ENCODE results near the gene TUBA8.
"Not testable (repeated sequence)": the region's sequence is repeated elsewhere in the genome, so short reads cannot be mapped to it uniquely, and the experiment has no call there.

The TUBA8 gene

GRCh38 chr22:18110194-18110953 lies at the start of gene TUBA8:
TSS of gene TUBA8 (plus strand) at chr22:18110809. CDS start at chr22:18110866, 57 bp downstream.
- Mint-ChIP-seq H3K4me3 (peak within 1 kb of the TSS; percentile 59), H3K4me1 (ENCODE audit: low read depth) (peaks cover 60% of the 10 kb centered on the region), H3K9me3 (peaks cover 16% of the 10 kb centered on the region), H3K27ac (peak within 1 kb of the TSS; percentile 10), H3K27me3 (peaks cover 44% of the 10 kb centered on the region), H3K36me3 (ENCODE audit: low read depth) (peaks cover 16% of the 10 kb centered on the region)

DNA sequence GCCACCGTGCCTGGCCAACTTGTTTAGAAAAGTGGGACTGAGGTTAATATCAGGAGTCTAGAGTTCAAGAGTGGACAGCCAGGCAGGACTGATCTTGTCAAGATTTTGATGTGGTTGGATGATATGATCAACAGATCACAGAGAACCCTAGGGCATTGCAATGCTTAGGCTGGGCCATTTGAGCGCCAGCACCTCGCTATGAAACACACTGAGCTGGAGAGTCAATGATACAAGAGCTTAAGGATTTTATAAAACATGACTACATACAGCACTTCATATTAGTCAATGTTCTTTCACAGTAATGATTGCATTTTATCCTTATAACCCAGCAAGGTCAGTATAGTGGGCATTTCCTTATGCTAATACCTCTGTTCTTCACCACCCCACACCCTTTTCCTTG lies 48.2 kb upstream of the TUBA8 start:
- no peak overlapping the region for H3K4me3 Mint-ChIP-seq
- H3K27me3 Mint-ChIP-seq: peaks cover 24% of the 10 kb centered on the region
- no peak overlapping the region for H3K27ac Mint-ChIP-seq
- no peaks in the 10 kb centered on the region for H3K9me3 Mint-ChIP-seq
- H3K36me3 Mint-ChIP-seq (ENCODE audit: low read depth): no peaks in the 10 kb centered on the region
- H3K4me1 Mint-ChIP-seq (ENCODE audit: low read depth): peaks cover 29% of the 10 kb centered on the region

DNA sequence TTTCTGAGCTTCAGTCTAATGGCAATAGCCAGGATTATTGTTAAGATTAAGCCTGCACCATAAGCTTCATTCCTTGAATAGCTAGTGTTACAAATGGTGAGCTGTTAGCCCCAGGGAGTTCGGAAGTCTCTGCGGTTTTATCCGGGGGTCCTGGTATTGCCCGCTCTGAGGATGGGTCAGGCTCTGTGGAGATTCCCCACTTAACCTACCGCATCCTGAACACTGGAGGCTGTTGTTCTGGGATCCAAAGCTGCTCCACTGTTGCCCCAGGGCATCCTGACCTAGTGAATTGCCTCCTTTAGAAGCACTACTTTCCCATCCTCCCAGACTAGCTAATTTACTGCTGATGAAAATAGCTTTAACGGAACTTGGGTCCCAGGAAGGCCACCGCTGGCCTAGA lies 47.3 kb upstream of the TUBA8 start:
- Mint-ChIP-seq H3K27me3 (peaks cover 29% of the 10 kb centered on the region), H3K4me1 (ENCODE audit: low read depth) (peaks cover 29% of the 10 kb centered on the region), H3K9me3 (no peaks in the 10 kb centered on the region), H3K27ac (no peak overlapping the region), H3K4me3 (no peak overlapping the region), H3K36me3 (ENCODE audit: low read depth) (no peaks in the 10 kb centered on the region)

GRCh38 chr22:18063715-18064114 lies 46.9 kb upstream of the TUBA8 start:
- Mint-ChIP-seq H3K4me1 (ENCODE audit: low read depth) (peaks cover 27% of the 10 kb centered on the region), H3K27me3 (peaks cover 29% of the 10 kb centered on the region)
- not testable (repeated sequence) for H3K4me3 Mint-ChIP-seq; H3K27ac Mint-ChIP-seq; H3K36me3 Mint-ChIP-seq (ENCODE audit: low read depth); H3K9me3 Mint-ChIP-seq

DNA sequence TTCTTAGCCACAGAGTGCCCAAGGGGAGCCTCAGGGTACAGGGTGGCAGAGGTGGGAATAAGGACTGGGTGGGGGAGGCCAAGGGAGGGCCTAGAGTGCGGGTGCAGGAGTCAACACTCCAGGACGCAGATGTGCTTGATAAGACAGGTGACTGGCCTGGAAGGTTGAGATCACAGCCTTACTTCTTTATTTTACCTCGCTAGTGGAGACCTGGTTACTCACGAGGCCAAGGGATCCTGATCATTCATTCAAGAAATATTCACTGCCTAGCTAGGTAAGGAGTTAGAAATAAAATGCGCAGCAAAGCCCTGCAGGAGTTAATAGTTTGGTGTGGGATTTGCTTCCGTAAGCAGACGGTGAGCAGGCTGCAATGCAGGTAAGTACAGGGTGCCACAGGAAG lies 46.0 kb upstream of the TUBA8 start:
- H3K4me1 Mint-ChIP-seq (ENCODE audit: low read depth): peaks cover 21% of the 10 kb centered on the region
- no peak overlapping the region for H3K4me3 Mint-ChIP-seq
- no peaks in the 10 kb centered on the region for H3K9me3 Mint-ChIP-seq
- peaks cover 29% of the 10 kb centered on the region for H3K27me3 Mint-ChIP-seq
- no peaks in the 10 kb centered on the region for H3K36me3 Mint-ChIP-seq (ENCODE audit: low read depth)
- H3K27ac Mint-ChIP-seq: no peak overlapping the region

DNA sequence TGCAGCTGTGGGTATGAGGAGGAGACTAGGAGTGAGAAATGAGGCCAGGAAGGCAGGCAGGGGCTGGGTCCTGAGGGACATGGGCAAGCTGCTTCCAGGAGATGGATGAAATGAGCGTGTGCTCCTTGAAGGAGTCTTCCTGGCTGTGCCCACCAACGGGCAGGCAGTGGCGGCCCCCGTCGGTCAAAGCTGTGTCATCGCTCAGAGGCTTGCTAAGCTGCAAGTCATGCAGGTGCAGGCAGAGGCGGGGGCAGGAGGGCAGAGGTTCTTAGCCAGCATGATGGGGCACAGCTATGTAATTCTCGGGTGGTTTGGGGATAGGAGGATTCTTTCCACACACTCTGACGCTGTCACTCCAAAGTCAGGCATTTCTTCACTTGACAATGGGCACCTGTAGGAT lies 45.4 kb upstream of the TUBA8 start:
- Mint-ChIP-seq H3K4me1 (ENCODE audit: low read depth) (peaks cover 17% of the 10 kb centered on the region), H3K27me3 (peaks cover 29% of the 10 kb centered on the region), H3K9me3 (no peaks in the 10 kb centered on the region), H3K36me3 (ENCODE audit: low read depth) (no peaks in the 10 kb centered on the region), H3K4me3 (no peak overlapping the region), H3K27ac (no peak overlapping the region)

GRCh38 chr22:18066181-18066859 lies 44.3 kb upstream of the TUBA8 start:
- Mint-ChIP-seq H3K36me3 (ENCODE audit: low read depth) (no peaks in the 10 kb centered on the region), H3K4me3 (peak overlapping the region; percentile 2), H3K27ac (peak overlapping the region; percentile 22)

DNA sequence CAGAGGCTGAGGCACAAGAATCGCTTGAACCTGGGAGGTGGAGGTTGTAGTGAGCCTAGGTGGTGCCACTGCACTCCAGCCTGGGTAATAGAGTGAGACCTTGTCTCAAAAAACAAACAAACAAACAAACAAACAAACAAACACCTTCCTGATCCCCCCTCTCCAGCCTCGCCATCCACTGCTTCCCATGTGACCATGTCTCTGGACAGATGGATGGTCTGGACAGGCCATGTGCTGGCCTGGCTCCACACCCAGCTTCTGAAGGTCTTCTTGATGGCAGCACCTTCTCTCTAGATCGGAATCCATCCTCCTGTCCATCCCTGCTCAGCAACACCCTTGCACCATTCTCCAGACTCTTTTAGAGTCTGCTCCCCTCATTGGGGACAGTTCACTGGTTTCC lies 43.5 kb upstream of the TUBA8 start:
- H3K27me3 Mint-ChIP-seq: peaks cover 29% of the 10 kb centered on the region
- H3K4me1 Mint-ChIP-seq (ENCODE audit: low read depth): peaks cover 16% of the 10 kb centered on the region
- H3K36me3 Mint-ChIP-seq (ENCODE audit: low read depth): no peaks in the 10 kb centered on the region
- no peaks in the 10 kb centered on the region for H3K9me3 Mint-ChIP-seq
- H3K27ac Mint-ChIP-seq: peak overlapping the region; percentile 50
- no peak overlapping the region for H3K4me3 Mint-ChIP-seq

More at GRCh38 chr22:18066181-18066859, 44.3 kb upstream of the TUBA8 start:
- no peaks in the 10 kb centered on the region for H3K9me3 Mint-ChIP-seq
- peaks cover 29% of the 10 kb centered on the region for H3K27me3 Mint-ChIP-seq
- peaks cover 16% of the 10 kb centered on the region for H3K4me1 Mint-ChIP-seq (ENCODE audit: low read depth)

DNA sequence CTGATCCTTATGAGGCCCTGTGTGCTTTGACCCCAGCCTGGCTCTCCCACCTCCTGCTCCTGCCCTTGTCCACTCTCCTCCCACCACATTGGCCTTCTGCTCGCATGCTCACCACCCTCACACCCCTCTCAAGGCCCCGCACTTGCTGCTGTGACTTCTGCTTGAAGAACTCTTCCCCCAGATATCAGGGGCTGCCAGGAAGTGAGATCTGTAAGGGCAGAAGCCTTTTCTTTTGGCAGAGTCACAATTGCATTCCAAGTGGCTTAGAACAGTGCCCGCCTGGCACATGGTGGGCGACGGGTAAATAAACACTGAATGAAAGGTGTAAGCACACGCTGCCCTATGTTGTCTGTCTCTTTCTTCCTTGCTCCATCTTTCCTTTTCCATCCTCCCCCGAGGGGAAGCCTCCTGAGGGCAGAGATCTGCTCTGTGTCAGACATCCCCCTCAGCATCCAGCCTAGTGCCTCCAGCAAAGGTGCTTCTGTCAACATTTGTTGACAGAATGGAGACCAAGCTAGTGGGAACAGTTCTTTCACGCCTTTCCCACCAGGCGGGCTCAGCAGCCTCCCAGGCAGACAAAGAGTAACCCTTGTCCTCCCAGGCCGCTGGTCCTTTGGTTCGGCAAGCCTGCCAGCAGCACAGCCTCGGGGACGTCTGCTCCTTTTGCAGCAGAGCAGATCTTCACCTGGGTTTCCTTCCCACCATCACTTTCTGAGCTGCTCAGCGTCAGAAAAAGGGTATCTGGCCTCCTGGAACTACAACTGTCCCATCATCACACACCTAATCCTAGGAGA lies 42.9 kb upstream of the TUBA8 start:
- peaks cover 29% of the 10 kb centered on the region for H3K27me3 Mint-ChIP-seq
- no peak overlapping the region for H3K27ac Mint-ChIP-seq

GRCh38 chr22:18068381-18068988 lies 42.1 kb upstream of the TUBA8 start:
- Mint-ChIP-seq H3K36me3 (ENCODE audit: low read depth) (no peaks in the 10 kb centered on the region), H3K4me1 (ENCODE audit: low read depth) (peaks cover 16% of the 10 kb centered on the region), H3K27me3 (peaks cover 29% of the 10 kb centered on the region), H3K27ac (no peak overlapping the region), H3K4me3 (no peak overlapping the region), H3K9me3 (no peaks in the 10 kb centered on the region)

More for the DNA sequence above, 42.9 kb upstream of the TUBA8 start:
- no peaks in the 10 kb centered on the region for H3K9me3 Mint-ChIP-seq
- peaks cover 16% of the 10 kb centered on the region for H3K4me1 Mint-ChIP-seq (ENCODE audit: low read depth)
- H3K36me3 Mint-ChIP-seq (ENCODE audit: low read depth): no peaks in the 10 kb centered on the region
- no peak overlapping the region for H3K4me3 Mint-ChIP-seq

- H3K36me3 Mint-ChIP-seq (ENCODE audit: low read depth): no peaks in the 10 kb centered on the region
- no peak overlapping the region for H3K4me3 Mint-ChIP-seq
- H3K27ac Mint-ChIP-seq: no peak overlapping the region
- H3K4me1 Mint-ChIP-seq (ENCODE audit: low read depth): peaks cover 16% of the 10 kb centered on the region
- no peaks in the 10 kb centered on the region for H3K9me3 Mint-ChIP-seq
- peaks cover 29% of the 10 kb centered on the region for H3K27me3 Mint-ChIP-seq
These were observed 41.6 kb upstream of the TUBA8 start for GRCh38 chr22:18069041-18069440.

GRCh38 chr22:18070041-18070440 lies 40.6 kb upstream of the TUBA8 start:
- no peaks in the 10 kb centered on the region for H3K9me3 Mint-ChIP-seq
- H3K4me3 Mint-ChIP-seq: no peak overlapping the region
- no peak overlapping the region for H3K27ac Mint-ChIP-seq
- H3K36me3 Mint-ChIP-seq (ENCODE audit: low read depth): no peaks in the 10 kb centered on the region
- H3K4me1 Mint-ChIP-seq (ENCODE audit: low read depth): peaks cover 15% of the 10 kb centered on the region
- peaks cover 24% of the 10 kb centered on the region for H3K27me3 Mint-ChIP-seq

DNA sequence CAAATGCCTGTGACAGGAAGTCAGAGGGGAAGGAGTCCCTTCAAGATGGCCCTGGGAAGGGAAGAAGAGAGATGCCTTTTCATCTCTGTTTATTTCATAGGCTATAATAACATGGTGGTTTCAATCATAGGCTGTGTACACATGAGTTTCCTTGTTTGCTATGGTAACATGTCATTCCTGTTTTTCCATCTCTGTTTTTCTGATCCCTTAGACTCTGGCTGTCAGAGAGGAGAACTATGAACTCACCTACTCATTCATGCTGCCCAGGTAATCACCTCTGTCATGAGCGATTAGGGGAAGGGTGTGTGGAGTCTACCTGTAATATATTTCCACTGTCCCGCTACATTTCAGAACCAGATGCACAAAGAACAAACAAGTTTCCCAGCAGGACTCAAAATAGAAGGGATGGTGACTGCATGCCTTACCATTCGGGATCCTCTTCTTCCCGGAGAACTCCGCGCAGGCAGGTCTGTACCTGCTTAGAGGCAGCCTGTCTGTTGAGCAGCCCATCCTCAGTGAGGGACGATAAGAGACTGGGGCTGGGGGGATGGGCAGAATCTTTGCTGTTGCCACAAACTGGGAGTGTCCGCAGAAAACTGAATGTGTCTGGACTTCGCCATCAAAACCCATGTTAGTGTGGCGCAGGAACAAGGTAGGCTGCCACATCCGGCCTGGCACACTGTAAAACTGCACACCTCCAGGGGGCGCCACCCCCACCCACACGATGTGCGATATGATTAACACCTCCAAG lies 39.9 kb upstream of the TUBA8 start:
- Mint-ChIP-seq H3K4me3 (no peak overlapping the region), H3K4me1 (ENCODE audit: low read depth) (peaks cover 8% of the 10 kb centered on the region), H3K36me3 (ENCODE audit: low read depth) (no peaks in the 10 kb centered on the region), H3K27me3 (peaks cover 17% of the 10 kb centered on the region), H3K9me3 (no peaks in the 10 kb centered on the region), H3K27ac (no peak overlapping the region)

- peaks cover 11% of the 10 kb centered on the region for H3K27me3 Mint-ChIP-seq
- not testable (repeated sequence) for H3K36me3 Mint-ChIP-seq (ENCODE audit: low read depth); H3K4me1 Mint-ChIP-seq (ENCODE audit: low read depth); H3K9me3 Mint-ChIP-seq; H3K27ac Mint-ChIP-seq; H3K4me3 Mint-ChIP-seq
These were observed 39.2 kb upstream of the TUBA8 start for GRCh38 chr22:18071307-18071967.
